Muscle layer of colon (tissue), 2 donors: ENCODE data around the gene CXCL1.

Experiments
- H3K27ac ChIP-seq: one replicate; pipeline ENCODE4 v1.7.0; 2013; ENCODE audit warnings: low read depth, mild to moderate bottlenecking, low read length, moderate library complexity
- H3K27me3 ChIP-seq, 2 donors: one replicate each; pipeline ENCODE4 v1.7.0; 2013; ENCODE audit warnings: low read length in 2 of 2, mild to moderate bottlenecking in 2 of 2; ENCODE audit not compliant: insufficient read depth in 2 of 2, control insufficient read depth in 1 of 2
- H3K36me3 ChIP-seq: one replicate; pipeline ENCODE4 v1.7.0; 2013; ENCODE audit warnings: mild to moderate bottlenecking, low read length; ENCODE audit not compliant: insufficient read depth
- H3K4me1 ChIP-seq: one replicate; pipeline ENCODE4 v1.7.0; 2013; ENCODE audit warnings: mild to moderate bottlenecking, low read length; ENCODE audit not compliant: insufficient read depth
- H3K4me3 ChIP-seq, 2 donors: one replicate each; pipeline ENCODE4 v1.7.0; 2013; ENCODE audit warnings: low read length in 2 of 2, low read depth in 1 of 2, mild to moderate bottlenecking in 1 of 2, moderate library complexity in 1 of 2
- H3K9ac ChIP-seq: one replicate; pipeline ENCODE4 v1.7.0; 2013; ENCODE audit warnings: low read length
- H3K9me3 ChIP-seq: one replicate; pipeline ENCODE4 v1.7.0; 2013; ENCODE audit warnings: mild to moderate bottlenecking, low read length
- donor health status: abdominal sarcoma.
- donor health status: Adenocarcinoma of cecum.

CXCL1 gene

DNA sequence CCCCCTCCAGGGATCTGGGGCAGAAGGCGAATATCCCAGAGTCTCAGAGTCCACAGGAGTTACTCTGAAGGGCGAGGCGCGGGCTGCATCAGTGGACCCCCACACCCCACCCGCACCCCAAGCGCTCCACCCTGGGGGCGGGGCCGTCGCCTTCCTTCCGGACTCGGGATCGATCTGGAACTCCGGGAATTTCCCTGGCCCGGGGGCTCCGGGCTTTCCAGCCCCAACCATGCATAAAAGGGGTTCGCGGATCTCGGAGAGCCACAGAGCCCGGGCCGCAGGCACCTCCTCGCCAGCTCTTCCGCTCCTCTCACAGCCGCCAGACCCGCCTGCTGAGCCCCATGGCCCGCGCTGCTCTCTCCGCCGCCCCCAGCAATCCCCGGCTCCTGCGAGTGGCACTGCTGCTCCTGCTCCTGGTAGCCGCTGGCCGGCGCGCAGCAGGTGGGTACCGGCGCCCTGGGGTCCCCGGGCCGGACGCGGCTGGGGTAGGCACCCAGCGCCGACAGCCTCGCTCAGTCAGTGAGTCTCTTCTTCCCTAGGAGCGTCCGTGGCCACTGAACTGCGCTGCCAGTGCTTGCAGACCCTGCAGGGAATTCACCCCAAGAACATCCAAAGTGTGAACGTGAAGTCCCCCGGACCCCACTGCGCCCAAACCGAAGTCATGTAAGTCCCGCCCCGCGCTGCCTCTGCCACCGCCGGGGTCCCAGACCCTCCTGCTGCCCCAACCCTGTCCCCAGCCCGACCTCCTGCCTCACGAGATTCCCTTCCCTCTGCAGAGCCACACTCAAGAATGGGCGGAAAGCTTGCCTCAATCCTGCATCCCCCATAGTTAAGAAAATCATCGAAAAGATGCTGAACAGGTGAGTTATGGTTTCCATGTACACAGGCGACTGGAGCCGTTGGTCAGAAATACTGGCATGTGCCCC, at the start of gene CXCL1:
Gene CXCL1 (plus strand): TSS at position 264 of the 926 bp plus-strand sequence. CDS start 78 bp downstream, at position 342.
- H3K36me3 ChIP-seq: no peaks in the 10 kb centered on the region
- H3K4me1 ChIP-seq: no peaks in the 10 kb centered on the region
- no peaks in the 10 kb centered on the region for H3K9me3 ChIP-seq
- no peak within 1 kb of the TSS for H3K9ac ChIP-seq
- peak within 1 kb of the TSS; percentile 63 to 73 for H3K4me3 ChIP-seq
- peak within 1 kb of the TSS; percentile 16 for H3K27ac ChIP-seq
- H3K27me3 ChIP-seq: peaks cover 0 to 15% of the 10 kb centered on the region in 2 donors

GRCh38 chr4:73821325-73821724, 47.9 kb upstream of the CXCL1 start:
- H3K9me3 ChIP-seq: no peaks in the 10 kb centered on the region
- no peak overlapping the region for H3K27ac ChIP-seq
- H3K27me3 ChIP-seq: no peaks in the 10 kb centered on the region
- no peaks in the 10 kb centered on the region for H3K36me3 ChIP-seq
- no peak overlapping the region for H3K9ac ChIP-seq
- no peaks in the 10 kb centered on the region for H3K4me1 ChIP-seq
- H3K4me3 ChIP-seq: no peak overlapping the region

- Histone ChIP-seq H3K27ac (no peak overlapping the region), H3K27me3 (no peaks in the 10 kb centered on the region), H3K36me3 (no peaks in the 10 kb centered on the region), H3K4me3 (no peak overlapping the region), H3K9ac (no peak overlapping the region), H3K9me3 (no peaks in the 10 kb centered on the region), H3K4me1 (no peaks in the 10 kb centered on the region)
Observed at GRCh38 chr4:73822389-73822788, 46.8 kb upstream of the CXCL1 start.

DNA sequence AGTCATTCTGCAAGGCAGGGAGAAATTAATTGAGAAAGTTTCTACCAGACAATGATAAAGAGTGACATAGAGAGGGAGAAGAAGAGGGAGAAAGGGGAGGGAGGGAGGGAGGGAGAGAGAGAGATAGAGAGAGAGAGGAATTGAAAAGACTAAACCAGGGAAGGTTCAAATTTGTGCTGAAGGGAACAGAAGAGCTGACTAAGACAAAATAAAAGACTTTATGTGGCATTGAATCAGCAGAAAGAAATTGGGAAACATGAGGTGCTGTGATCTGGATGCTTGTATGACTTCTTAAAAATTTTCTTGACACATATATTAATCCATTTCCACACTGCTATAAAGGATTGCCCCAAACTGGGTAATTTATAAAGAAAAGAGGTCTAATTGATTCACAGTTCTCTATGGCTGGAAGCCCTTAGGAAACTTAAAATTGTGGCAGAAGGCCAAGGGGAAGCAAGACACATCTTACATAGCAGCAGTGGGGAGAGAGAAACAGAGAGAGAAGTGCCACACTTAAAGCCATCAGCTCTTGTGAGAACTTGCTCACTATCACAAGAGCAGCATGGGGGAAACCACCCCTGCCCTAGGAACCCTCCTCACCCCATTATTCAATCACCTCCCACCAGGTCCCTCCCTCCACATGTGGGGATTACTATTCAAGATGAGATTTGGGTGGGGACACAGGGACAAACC, 46.2 kb upstream of the CXCL1 start:
- H3K9ac ChIP-seq: no peak overlapping the region
- no peaks in the 10 kb centered on the region for H3K36me3 ChIP-seq
- no peaks in the 10 kb centered on the region for H3K27me3 ChIP-seq
- no peak overlapping the region for H3K4me3 ChIP-seq
- H3K4me1 ChIP-seq: no peaks in the 10 kb centered on the region
- no peaks in the 10 kb centered on the region for H3K9me3 ChIP-seq
- H3K27ac ChIP-seq: no peak overlapping the region

DNA sequence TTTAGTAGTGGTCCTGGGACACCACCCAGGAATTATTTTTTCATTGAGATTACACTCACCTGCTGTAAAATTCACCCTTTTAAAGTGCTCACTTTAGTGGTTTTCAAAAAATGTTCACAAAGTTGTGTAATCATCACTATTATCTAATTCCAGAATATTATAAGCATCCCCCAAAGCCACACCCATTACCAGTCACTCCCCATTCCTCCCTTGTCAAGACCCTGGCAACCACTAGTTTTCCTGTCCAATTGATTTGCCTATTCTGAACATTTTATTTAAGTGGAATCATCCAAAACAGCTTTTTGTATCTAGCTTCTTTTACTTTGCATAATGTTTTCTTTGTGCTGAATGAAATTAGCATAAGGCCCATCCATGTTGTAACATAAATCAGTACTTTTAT, 45.4 kb upstream of the CXCL1 start:
- Histone ChIP-seq H3K9me3 (no peaks in the 10 kb centered on the region), H3K27ac (no peak overlapping the region), H3K9ac (no peak overlapping the region), H3K4me1 (no peaks in the 10 kb centered on the region), H3K36me3 (no peaks in the 10 kb centered on the region), H3K4me3 (no peak overlapping the region), H3K27me3 (no peaks in the 10 kb centered on the region)

DNA sequence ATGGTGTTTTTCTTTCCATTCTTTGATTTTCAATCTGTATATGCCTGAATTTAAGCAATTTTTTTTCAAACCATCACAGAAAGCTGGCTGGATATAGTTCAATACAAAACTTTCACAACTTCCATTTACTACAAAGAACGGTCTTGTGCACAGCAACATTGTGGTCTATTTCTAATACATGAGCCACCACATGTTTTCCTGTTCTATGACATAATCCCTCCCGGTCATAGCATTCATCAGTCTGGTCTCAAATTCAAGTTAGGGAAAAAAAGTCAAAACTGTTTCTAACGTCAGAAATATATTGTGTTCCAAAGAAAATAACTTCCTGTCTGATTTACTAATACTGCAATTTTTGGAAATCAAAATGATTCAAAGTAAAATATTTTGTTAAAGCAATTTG, 40.2 kb upstream of the CXCL1 start:
- no peaks in the 10 kb centered on the region for H3K9me3 ChIP-seq
- no peaks in the 10 kb centered on the region for H3K27me3 ChIP-seq
- H3K27ac ChIP-seq: no peak overlapping the region
- H3K36me3 ChIP-seq: no peaks in the 10 kb centered on the region
- H3K9ac ChIP-seq: no peak overlapping the region
- H3K4me3 ChIP-seq: no peak overlapping the region
- no peaks in the 10 kb centered on the region for H3K4me1 ChIP-seq

GRCh38 chr4:73831569-73831968, 37.6 kb upstream of the CXCL1 start:
- H3K27ac ChIP-seq: no peak overlapping the region
- H3K9me3 ChIP-seq: no peaks in the 10 kb centered on the region
- H3K36me3 ChIP-seq: no peaks in the 10 kb centered on the region
- no peak overlapping the region for H3K9ac ChIP-seq
- H3K4me3 ChIP-seq: no peak overlapping the region
- peaks cover 0 to 5% of the 10 kb centered on the region in 2 donors for H3K27me3 ChIP-seq
- peaks cover 2% of the 10 kb centered on the region for H3K4me1 ChIP-seq

DNA sequence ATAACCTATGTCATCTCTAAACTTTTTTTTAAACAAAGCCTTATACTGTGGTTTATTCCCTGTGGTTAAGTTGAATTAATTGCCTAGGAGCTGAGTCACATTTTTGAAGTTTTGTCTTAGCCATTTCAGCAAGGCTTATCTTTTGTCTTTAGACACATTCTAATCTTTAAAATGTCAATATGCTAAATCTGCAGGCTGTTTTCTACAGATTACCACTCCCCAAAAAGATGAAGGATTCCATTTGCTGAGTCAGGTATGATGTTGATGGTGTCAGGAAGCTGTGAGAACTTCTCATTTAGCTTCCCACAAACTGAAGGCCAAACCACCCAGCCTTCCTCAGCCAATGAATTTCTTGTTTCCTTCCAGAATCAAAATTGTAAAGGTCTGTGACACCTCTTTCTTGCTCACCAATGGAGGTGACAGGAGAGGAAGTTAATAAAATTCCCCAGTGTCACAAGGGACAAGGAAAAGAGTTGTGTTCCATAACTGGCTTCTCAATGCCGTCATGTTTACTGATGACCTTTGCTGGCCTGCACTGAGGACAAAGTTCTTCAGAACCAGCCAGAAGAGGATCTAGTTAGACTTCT, 36.4 kb upstream of the CXCL1 start:
- H3K4me1 ChIP-seq: peaks cover 8% of the 10 kb centered on the region
- H3K36me3 ChIP-seq: no peaks in the 10 kb centered on the region
- no peak overlapping the region for H3K4me3 ChIP-seq
- H3K9ac ChIP-seq: no peak overlapping the region
- H3K27ac ChIP-seq: no peak overlapping the region
- no peaks in the 10 kb centered on the region for H3K9me3 ChIP-seq
- H3K27me3 ChIP-seq: peaks cover 0 to 9% of the 10 kb centered on the region in 2 donors

DNA sequence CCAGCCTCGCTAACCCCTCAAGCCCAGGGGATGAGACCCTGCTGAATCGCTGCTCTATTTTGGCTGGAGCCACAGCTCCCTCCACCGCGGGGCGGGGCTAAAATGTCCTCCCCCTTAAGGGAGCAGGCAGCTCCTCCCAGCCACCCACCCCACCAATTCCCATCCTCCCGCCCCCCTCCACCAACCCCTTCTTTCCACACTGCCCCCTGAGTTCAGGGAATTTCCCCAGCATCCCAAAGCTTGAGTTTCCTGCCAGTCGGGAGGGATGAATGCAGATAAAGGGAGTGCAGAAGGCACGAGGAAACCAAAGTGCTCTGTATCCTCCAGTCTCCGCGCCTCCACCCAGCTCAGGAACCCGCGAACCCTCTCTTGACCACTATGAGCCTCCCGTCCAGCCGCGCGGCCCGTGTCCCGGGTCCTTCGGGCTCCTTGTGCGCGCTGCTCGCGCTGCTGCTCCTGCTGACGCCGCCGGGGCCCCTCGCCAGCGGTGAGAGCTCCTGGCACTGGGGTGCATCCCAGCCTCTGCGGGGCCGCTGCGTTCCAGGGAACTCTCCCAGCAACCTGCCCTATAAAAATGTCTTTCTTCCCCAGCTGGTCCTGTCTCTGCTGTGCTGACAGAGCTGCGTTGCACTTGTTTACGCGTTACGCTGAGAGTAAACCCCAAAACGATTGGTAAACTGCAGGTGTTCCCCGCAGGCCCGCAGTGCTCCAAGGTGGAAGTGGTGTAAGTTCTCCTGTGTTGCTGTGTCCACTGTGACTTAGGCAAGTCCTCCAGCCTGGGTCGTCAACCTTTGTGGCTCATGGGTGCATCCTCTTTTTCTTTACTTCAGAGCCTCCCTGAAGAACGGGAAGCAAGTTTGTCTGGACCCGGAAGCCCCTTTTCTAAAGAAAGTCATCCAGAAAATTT, 32.6 kb upstream of the CXCL1 start, which contains the start of gene CXCL6:
Gene CXCL6 (plus strand): TSS at position 306 of the 907 bp plus-strand sequence. CDS start 73 bp downstream, at position 379.
- Histone ChIP-seq H3K36me3 (no peaks in the 10 kb centered on the region), H3K4me1 (peaks cover 8% of the 10 kb centered on the region), H3K27ac (no peak within 1 kb of the TSS), H3K9me3 (no peaks in the 10 kb centered on the region), H3K9ac (no peak within 1 kb of the TSS), H3K4me3 (peak within 1 kb of the TSS in 1 of 2 donors; percentile 3), H3K27me3 (peaks cover 0 to 9% of the 10 kb centered on the region in 2 donors)

DNA sequence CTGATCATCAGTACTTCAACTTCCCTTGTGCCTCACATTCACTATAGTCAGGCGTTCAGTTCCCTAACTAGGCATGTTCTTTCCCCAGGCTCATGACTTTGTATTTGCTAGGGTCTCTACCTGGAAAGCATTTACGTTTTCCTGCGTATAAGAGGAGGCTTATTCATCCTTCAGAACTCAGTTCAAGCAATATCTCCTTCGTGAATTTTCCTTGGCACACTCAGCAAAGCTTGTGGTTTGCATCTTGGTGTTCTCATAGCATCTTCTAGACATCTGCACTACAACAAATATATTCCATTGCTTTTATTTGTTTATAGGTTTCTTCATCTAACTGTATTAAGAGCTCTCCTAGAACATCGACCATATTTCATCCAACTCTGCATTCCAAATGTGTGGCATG, 30.1 kb upstream of the CXCL1 start:
- no peaks in the 10 kb centered on the region for H3K9me3 ChIP-seq
- no peak overlapping the region for H3K9ac ChIP-seq
- H3K4me3 ChIP-seq: no peak overlapping the region
- H3K27me3 ChIP-seq: peaks cover 0 to 9% of the 10 kb centered on the region in 2 donors
- peaks cover 8% of the 10 kb centered on the region for H3K4me1 ChIP-seq
- no peak overlapping the region for H3K27ac ChIP-seq
- no peaks in the 10 kb centered on the region for H3K36me3 ChIP-seq
